Activated naive CD4-positive, alpha-beta T cell treated with anti-CD3 and anti-CD28 coated beads for 36 hours (primary cell): ENCODE data around the gene ZC3H7A. TPM values are rescaled to one million over a fixed set of nuclear protein-coding genes. Genes with fewer than 3 reads are reported as not detected.
A peak's percentile ranks its signal among the peaks of the same experiment; 100 is the strongest.
"Not testable (repeated sequence)": the region's sequence is repeated elsewhere in the genome, so short reads cannot be mapped to it uniquely, and the experiment has no call there.

Experiments used
- CTCF ChIA-PET: fragments of 350-600 bp; sonication (Branson Sonifier 250); formaldehyde crosslinking; loops from one replicate; lab custom pipeline; 2021; ENCODE audit warnings: antibody characterized with exemption; lab: Charles Lee
- DNase-seq: peaks from one replicate; pipeline ENCODE4 v3.0.0-alpha.2; 2020
- H3K27ac Mint-ChIP-seq: one replicate; pipeline ENCODE4 v1.8.0; 2021; ENCODE audit warnings: mild to moderate bottlenecking, mixed read lengths
- H3K27me3 Mint-ChIP-seq: one replicate; pipeline ENCODE4 v1.8.0; 2021; ENCODE audit warnings: low read depth, mixed read lengths
- H3K36me3 Mint-ChIP-seq: one replicate; pipeline ENCODE4 v1.8.0; 2021; ENCODE audit warnings: low read depth, mixed read lengths
- H3K4me1 Mint-ChIP-seq: one replicate; pipeline ENCODE4 v1.8.0; 2021; ENCODE audit warnings: low read depth, mixed read lengths
- H3K4me3 Mint-ChIP-seq: one replicate; pipeline ENCODE4 v1.8.0; 2021; ENCODE audit warnings: mild to moderate bottlenecking, moderate library complexity, mixed read lengths
- H3K9me3 Mint-ChIP-seq: one replicate; pipeline ENCODE4 v1.8.0; 2021; ENCODE audit warnings: mixed read lengths
- intact Hi-C: fragments of 100-400 bp; cut with micrococcal nuclease; formaldehyde crosslinking; loops from one replicate; pipeline ENCODE4 v1.15.1; 2023
- total RNA-seq, 2 experiments: library from RNA; stranded (reverse); gene quantifications; one replicate each; pipeline ENCODE4 v1.2.3, GENCODE V29; 2021

ZC3H7A gene
- total RNA-seq, 2 experiments from 2014 or later, result 123 to 127 TPM

- CTCF ChIA-PET, result interaction anchor here (6.6 kb wide), 1 partner anchor 12 kb away, joined by 47 read pairs; the partner anchor contains the start of gene ZC3H7A
- H3K4me3 Mint-ChIP-seq, H3K9me3 Mint-ChIP-seq, DNase-seq, H3K27me3 Mint-ChIP-seq: not testable (repeated sequence)
- peaks cover 85% of the 10 kb centered on the region for H3K4me1 Mint-ChIP-seq
- peak overlapping the region; percentile 87 for H3K27ac Mint-ChIP-seq
- H3K36me3 Mint-ChIP-seq, result peaks cover 15% of the 10 kb centered on the region
- intact Hi-C loops, result loop anchor here (5.0 to 10.0 kb wide), 5 partner anchors 132 to 800 kb away; partner anchors contain the start of gene GSPT1
Measured at GRCh38 chr16:11784980-11785599, 12.0 kb downstream of the ZC3H7A start.

GRCh38 chr16:11784381-11784780, 12.7 kb downstream of the ZC3H7A start:
- CTCF ChIA-PET, result interaction anchor here (6.6 kb wide), 1 partner anchor 13 kb away, joined by 47 read pairs; the partner anchor contains the start of gene ZC3H7A
- H3K9me3 Mint-ChIP-seq, H3K27me3 Mint-ChIP-seq, DNase-seq, H3K4me3 Mint-ChIP-seq: not testable (repeated sequence)
- H3K36me3 Mint-ChIP-seq, result peaks cover 18% of the 10 kb centered on the region
- intact Hi-C loops, result loop anchor here (5.0 to 10.0 kb wide), 5 partner anchors 133 to 800 kb away; partner anchors contain the start of gene GSPT1
- peaks cover 80% of the 10 kb centered on the region for H3K4me1 Mint-ChIP-seq
- H3K27ac Mint-ChIP-seq, result peak overlapping the region; percentile 87

- DNase-seq, result no peak
- peak overlapping the region; percentile 59 for H3K4me3 Mint-ChIP-seq
- no peaks in the 10 kb centered on the region for H3K27me3 Mint-ChIP-seq
- H3K9me3 Mint-ChIP-seq, result no peaks in the 10 kb centered on the region
- intact Hi-C loops, result loop anchor here (5.0 to 10.0 kb wide), 5 partner anchors 133 to 799 kb away; partner anchors contain the start of gene GSPT1
- H3K4me1 Mint-ChIP-seq, result peaks cover 78% of the 10 kb centered on the region
- peak overlapping the region; percentile 98 for H3K27ac Mint-ChIP-seq
- peaks cover 18% of the 10 kb centered on the region for H3K36me3 Mint-ChIP-seq
- CTCF ChIA-PET, result interaction anchor here (6.6 kb wide), 1 partner anchor 13 kb away, joined by 47 read pairs; the partner anchor contains the start of gene ZC3H7A
Measured at GRCh38 chr16:11784038-11784369, 13.1 kb downstream of the ZC3H7A start.

GRCh38 chr16:11783319-11784037, 13.6 kb downstream of the ZC3H7A start:
- CTCF ChIA-PET, result interaction anchor here (1.0 to 6.6 kb wide), 2 partner anchors 14 to 40 kb away, joined by 3 to 47 read pairs; partner anchors contain the start of gene ZC3H7A
- DNase-seq, result peak; percentile 79
- peak overlapping the region; percentile 71 for H3K4me3 Mint-ChIP-seq
- no peaks in the 10 kb centered on the region for H3K27me3 Mint-ChIP-seq
- H3K9me3 Mint-ChIP-seq, result no peaks in the 10 kb centered on the region
- H3K4me1 Mint-ChIP-seq, result peaks cover 72% of the 10 kb centered on the region
- peak overlapping the region; percentile 98 for H3K27ac Mint-ChIP-seq
- H3K36me3 Mint-ChIP-seq, result peaks cover 18% of the 10 kb centered on the region
- intact Hi-C loops, result loop anchor here (1.0 to 10.0 kb wide), 12 partner anchors 9 to 799 kb away; partner anchors contain the start of genes GSPT1, RSL1D1, TXNDC11 and ZC3H7A

GRCh38 chr16:11781773-11782172, 15.3 kb downstream of the ZC3H7A start:
- Mint-ChIP-seq H3K36me3 (peaks cover 17% of the 10 kb centered on the region), H3K27me3 (no peaks in the 10 kb centered on the region), H3K4me3 (peak overlapping the region; percentile 8), H3K27ac (peak overlapping the region; percentile 98), H3K9me3 (no peaks in the 10 kb centered on the region), H3K4me1 (peaks cover 55% of the 10 kb centered on the region)
- no peak for DNase-seq
- CTCF ChIA-PET, result interaction anchor here (0.9 to 6.6 kb wide), 2 partner anchors 9 to 16 kb away, joined by 4 to 47 read pairs; partner anchors contain the start of gene ZC3H7A
- intact Hi-C loops, result loop anchor here (2.0 to 10.0 kb wide), 6 partner anchors 136 to 797 kb away; partner anchors contain the start of gene GSPT1

GRCh38 chr16:11780991-11781680, 15.9 kb downstream of the ZC3H7A start:
- intact Hi-C loops, result loop anchor here (5.0 to 10.0 kb wide), 5 partner anchors 136 to 796 kb away; partner anchors contain the start of gene GSPT1
- Mint-ChIP-seq H3K4me3 (no peak overlapping the region), H3K9me3 (no peaks in the 10 kb centered on the region), H3K27ac (peak overlapping the region; percentile 98), H3K4me1 (peaks cover 49% of the 10 kb centered on the region), H3K27me3 (no peaks in the 10 kb centered on the region), H3K36me3 (peaks cover 20% of the 10 kb centered on the region)
- CTCF ChIA-PET, result interaction anchor here (0.6 to 1.6 kb wide), 4 partner anchors 10 to 242 kb away, joined by 3 to 9 read pairs (median 4); partner anchors contain the start of gene ZC3H7A
- DNase-seq, result no peak

GRCh38 chr16:11779074-11779473, 18.0 kb downstream of the ZC3H7A start:
- Mint-ChIP-seq H3K27ac (no peak overlapping the region), H3K36me3 (peaks cover 29% of the 10 kb centered on the region), H3K4me3 (no peak overlapping the region), H3K4me1 (peaks cover 36% of the 10 kb centered on the region), H3K27me3 (no peaks in the 10 kb centered on the region), H3K9me3 (no peaks in the 10 kb centered on the region)
- CTCF ChIA-PET, result interaction anchor here (0.6 kb wide), 1 partner anchor 90 kb away, joined by 3 read pairs; no protein-coding TSS in a partner anchor
- no peak for DNase-seq
- intact Hi-C loops, result no loop called here

GRCh38 chr16:11774065-11774626, 22.9 kb downstream of the ZC3H7A start:
- intact Hi-C loops, result no loop called here
- CTCF ChIA-PET, result interaction anchor here (0.7 to 2.0 kb wide), 2 partner anchors 23 to 24 kb away, joined by 5 read pairs; partner anchors contain the start of gene ZC3H7A
- H3K36me3 Mint-ChIP-seq, result peaks cover 42% of the 10 kb centered on the region
- no peaks in the 10 kb centered on the region for H3K9me3 Mint-ChIP-seq
- no peak overlapping the region for H3K4me3 Mint-ChIP-seq
- DNase-seq, result no peak
- peaks cover 5% of the 10 kb centered on the region for H3K4me1 Mint-ChIP-seq
- H3K27ac Mint-ChIP-seq, result peak overlapping the region; percentile 44
- H3K27me3 Mint-ChIP-seq, result no peaks in the 10 kb centered on the region

GRCh38 chr16:11768849-11769248, 28.2 kb downstream of the ZC3H7A start:
- Mint-ChIP-seq H3K27ac (peak overlapping the region; percentile 69), H3K4me1 (peaks cover 8% of the 10 kb centered on the region), H3K36me3 (peaks cover 50% of the 10 kb centered on the region), H3K4me3 (peak overlapping the region; percentile 30), H3K9me3 (no peaks in the 10 kb centered on the region), H3K27me3 (no peaks in the 10 kb centered on the region)
- CTCF ChIA-PET, result interaction anchor here (1.3 kb wide), 1 partner anchor 29 kb away, joined by 4 read pairs; the partner anchor contains the start of gene ZC3H7A
- intact Hi-C loops, result no loop called here
- DNase-seq, result no peak

- H3K9me3 Mint-ChIP-seq, result no peaks in the 10 kb centered on the region
- intact Hi-C loops, result no loop called here
- H3K4me3 Mint-ChIP-seq, result no peak overlapping the region
- no peak overlapping the region for H3K27ac Mint-ChIP-seq
- no peaks in the 10 kb centered on the region for H3K27me3 Mint-ChIP-seq
- CTCF ChIA-PET, result no interaction called here
- peaks cover 42% of the 10 kb centered on the region for H3K36me3 Mint-ChIP-seq
- no peaks in the 10 kb centered on the region for H3K4me1 Mint-ChIP-seq
- no peak for DNase-seq
Measured at GRCh38 chr16:11762431-11762830, 34.6 kb downstream of the ZC3H7A start.

GRCh38 chr16:11759997-11760396, 37.1 kb downstream of the ZC3H7A start:
- H3K9me3 Mint-ChIP-seq, result no peaks in the 10 kb centered on the region
- H3K4me3 Mint-ChIP-seq, result no peak overlapping the region
- H3K27ac Mint-ChIP-seq, result no peak overlapping the region
- H3K27me3 Mint-ChIP-seq, result no peaks in the 10 kb centered on the region
- CTCF ChIA-PET, result interaction anchor here (0.7 to 1.3 kb wide), 2 partner anchors 40 to 46 kb away, joined by 3 read pairs; no protein-coding TSS in a partner anchor
- intact Hi-C loops, result no loop called here
- no peaks in the 10 kb centered on the region for H3K4me1 Mint-ChIP-seq
- no peak for DNase-seq
- peaks cover 41% of the 10 kb centered on the region for H3K36me3 Mint-ChIP-seq
